A673 (cell line): ENCODE results near the gene CCDC32. TPM values are rescaled to one million over a fixed set of nuclear protein-coding genes. Genes with fewer than 3 reads are reported as not detected.

Experiments
- BruUV-seq: library from RNA; stranded (reverse); fragments of 400-500 nt; replicated peaks from 2 replicates; lab custom pipeline; 2021; lab: Mats Ljungman, UMichigan
- CTCF ChIA-PET: fragments of 300-600 bp; sonication (Branson Sonifier 250); formaldehyde crosslinking; loops from one replicate; lab custom pipeline; 2022; ENCODE audit warnings: antibody characterized with exemption; lab: Charles Lee
- POLR2A ChIA-PET: fragments of 300-600 bp; sonication (Branson Sonifier 250); formaldehyde crosslinking; loops from one replicate; lab custom pipeline; 2022; ENCODE audit warnings: antibody characterized with exemption; ENCODE audit not compliant: low non-redundant PET; lab: Charles Lee
- DNase-seq: peaks from one replicate; pipeline ENCODE4 v3.0.0-alpha.2; 2015; ENCODE audit warnings: low spot score
- H3K27ac ChIP-seq: fragments of 200-600 bp; sonication (generic); 2 replicates; pipeline ENCODE4 v1.5.1; 2016; ENCODE audit warnings: mixed run types, low read depth, mild to moderate bottlenecking, mixed read lengths, antibody characterized with exemption, low read length; ENCODE audit not compliant: poor library complexity, severe bottlenecking
- H3K27me3 ChIP-seq: fragments of 200-600 bp; sonication (generic); replicated peaks from 2 replicates; pipeline ENCODE4 v1.6.1; 2017; ENCODE audit warnings: mixed run types, low read depth, mild to moderate bottlenecking, mixed read lengths, antibody characterized with exemption, low read length; ENCODE audit not compliant: insufficient read depth, poor library complexity
- H3K36me3 ChIP-seq: fragments of 200-600 bp; sonication (generic); 2 replicates; pipeline ENCODE4 v1.6.1; 2016; ENCODE audit warnings: mixed run types, mild to moderate bottlenecking, mixed read lengths, antibody characterized with exemption, low read length; ENCODE audit not compliant: insufficient read depth, poor library complexity, severe bottlenecking
- H3K4me1 ChIP-seq: fragments of 200-600 bp; sonication (generic); 2 replicates; pipeline ENCODE4 v1.6.1; 2017; ENCODE audit warnings: mixed run types, mild to moderate bottlenecking, mixed read lengths, antibody characterized with exemption, low read length; ENCODE audit not compliant: insufficient read depth, poor library complexity, severe bottlenecking
- H3K4me3 ChIP-seq: fragments of 200-600 bp; sonication (generic); 2 replicates; pipeline ENCODE4 v1.5.1; 2016; ENCODE audit warnings: low read depth, mixed run types, mild to moderate bottlenecking, mixed read lengths, low read length; ENCODE audit not compliant: poor library complexity, severe bottlenecking
- H3K9me3 ChIP-seq: fragments of 200-600 bp; sonication (generic); 2 replicates; pipeline ENCODE4 v1.6.1; 2016; ENCODE audit warnings: mixed run types, low read depth, mild to moderate bottlenecking, mixed read lengths, antibody characterized with exemption, low read length; ENCODE audit not compliant: poor library complexity, severe bottlenecking
- EZH2 ChIP-seq: fragments of 200-600 bp; sonication (generic); IDR thresholded peaks from 2 replicates; pipeline ENCODE4 v1.6.1; 2017; ENCODE audit warnings: borderline replicate concordance, low read depth, mild to moderate bottlenecking, mixed read lengths, antibody characterized with exemption, low read length; ENCODE audit not compliant: poor library complexity, severe bottlenecking
- intact Hi-C: fragments of 100-400 bp; cut with micrococcal nuclease; formaldehyde crosslinking; loops from one replicate; pipeline ENCODE4 v1.10.0; 2022; ENCODE audit not compliant: unreplicated experiment
- total RNA-seq: library from RNA; stranded (reverse); gene quantifications from 2 replicates; pipeline ENCODE4 v1.2.3, GENCODE V29; 2021
- TF ChIP-seq, protein P1 (sequence below): fragments of 300-800, 200-600 bp; sonication (generic); conservative IDR thresholded peaks from 2 replicates; pipeline ENCODE4 v1.5.1; 2017; ENCODE audit warnings: low read depth, mild to moderate bottlenecking, antibody characterized with exemption, low read length, moderate library complexity, mixed read lengths

The CCDC32 gene
- total RNA-seq, 1 experiment from 2014 or later = 10.4 TPM

DNA sequence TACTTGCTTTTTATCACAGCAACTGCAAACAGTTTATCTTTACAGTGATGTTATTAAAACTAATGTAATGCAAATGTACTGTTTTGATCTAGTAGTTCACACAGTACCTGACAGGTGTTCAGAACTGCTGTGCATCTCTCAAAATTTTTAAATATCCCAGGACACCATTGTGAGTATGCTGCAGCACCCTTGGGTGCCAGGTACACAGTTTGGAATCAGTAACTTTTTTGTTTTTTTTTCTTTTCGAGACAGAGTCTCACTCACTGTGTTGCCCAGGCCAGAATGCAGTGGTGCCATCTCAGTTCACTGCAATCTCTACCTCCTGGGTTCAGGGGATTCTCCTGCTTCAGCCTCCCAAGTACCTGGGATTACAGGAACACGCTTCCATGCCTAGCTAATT lies 32.2 kb upstream of the CCDC32 start:
- Histone ChIP-seq H3K4me3 (no peak overlapping the region), H3K9me3 (no peaks in the 10 kb centered on the region), H3K27me3 (no peaks in the 10 kb centered on the region), H3K27ac (no peak overlapping the region), H3K4me1 (peaks cover 3% of the 10 kb centered on the region), H3K36me3 (no peaks in the 10 kb centered on the region)
- intact Hi-C loops = no loop called here
- no TSS peak for BruUV-seq
- TF ChIP-seq, protein P1, sequence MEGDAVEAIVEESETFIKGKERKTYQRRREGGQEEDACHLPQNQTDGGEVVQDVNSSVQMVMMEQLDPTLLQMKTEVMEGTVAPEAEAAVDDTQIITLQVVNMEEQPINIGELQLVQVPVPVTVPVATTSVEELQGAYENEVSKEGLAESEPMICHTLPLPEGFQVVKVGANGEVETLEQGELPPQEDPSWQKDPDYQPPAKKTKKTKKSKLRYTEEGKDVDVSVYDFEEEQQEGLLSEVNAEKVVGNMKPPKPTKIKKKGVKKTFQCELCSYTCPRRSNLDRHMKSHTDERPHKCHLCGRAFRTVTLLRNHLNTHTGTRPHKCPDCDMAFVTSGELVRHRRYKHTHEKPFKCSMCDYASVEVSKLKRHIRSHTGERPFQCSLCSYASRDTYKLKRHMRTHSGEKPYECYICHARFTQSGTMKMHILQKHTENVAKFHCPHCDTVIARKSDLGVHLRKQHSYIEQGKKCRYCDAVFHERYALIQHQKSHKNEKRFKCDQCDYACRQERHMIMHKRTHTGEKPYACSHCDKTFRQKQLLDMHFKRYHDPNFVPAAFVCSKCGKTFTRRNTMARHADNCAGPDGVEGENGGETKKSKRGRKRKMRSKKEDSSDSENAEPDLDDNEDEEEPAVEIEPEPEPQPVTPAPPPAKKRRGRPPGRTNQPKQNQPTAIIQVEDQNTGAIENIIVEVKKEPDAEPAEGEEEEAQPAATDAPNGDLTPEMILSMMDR = no peak
- no peak for TF ChIP-seq EZH2
- DNase-seq = no peak
- ChIA-PET POLR2A (no interaction called here), CTCF (no interaction called here)

DNA sequence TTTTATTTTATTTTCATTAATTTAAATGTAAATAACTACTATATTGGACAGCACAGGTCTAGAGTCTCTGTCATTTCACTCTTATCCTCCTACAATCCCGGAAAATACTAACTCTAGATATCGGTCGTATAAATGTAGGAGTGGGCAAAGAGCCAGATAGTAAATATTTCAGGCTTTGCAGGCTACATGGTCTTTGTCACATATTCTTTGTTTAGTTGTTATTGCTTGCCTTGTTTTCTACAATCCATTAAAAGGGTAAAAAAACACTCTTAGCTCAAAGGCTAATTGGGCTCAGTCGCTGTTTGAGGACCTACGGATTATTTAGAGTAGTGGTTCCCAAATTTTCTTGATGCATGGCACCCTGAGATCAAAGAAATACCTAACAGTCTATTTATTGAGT lies 30.9 kb upstream of the CCDC32 start:
- H3K9me3 ChIP-seq = no peaks in the 10 kb centered on the region
- no TSS peak for BruUV-seq
- peaks cover 1% of the 10 kb centered on the region for H3K4me1 ChIP-seq
- peak; percentile 23 for DNase-seq
- intact Hi-C loops = no loop called here
- CTCF ChIA-PET = no interaction called here
- no peak for TF ChIP-seq EZH2
- TF ChIP-seq, protein P1 = no peak
- peak overlapping the region; percentile 68 for H3K4me3 ChIP-seq
- H3K27ac ChIP-seq = no peak overlapping the region
- POLR2A ChIA-PET = interaction anchor here (0.6 kb wide), 1 partner anchor 98 kb away, joined by 13 read pairs; no protein-coding TSS in a partner anchor
- no peaks in the 10 kb centered on the region for H3K27me3 ChIP-seq
- no peaks in the 10 kb centered on the region for H3K36me3 ChIP-seq

DNA sequence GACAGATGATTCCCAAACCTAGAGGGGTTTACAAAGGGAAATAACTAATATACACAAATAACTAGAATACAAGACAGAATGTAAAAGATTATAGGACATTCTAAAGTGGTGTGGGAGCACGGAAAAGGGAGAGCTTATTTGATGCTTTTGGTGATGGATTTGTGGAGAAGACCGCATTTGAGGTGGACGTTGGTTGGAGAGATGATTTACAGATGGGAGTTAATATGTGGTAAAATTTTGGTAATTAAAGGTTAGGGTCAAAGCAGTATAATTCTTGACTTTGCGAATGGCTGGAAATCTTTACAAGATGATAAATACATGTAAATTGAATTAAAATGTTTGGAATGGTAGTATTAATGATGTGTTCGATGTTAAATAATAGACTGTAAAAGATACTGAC lies 30.4 kb upstream of the CCDC32 start:
- H3K9me3 ChIP-seq = no peaks in the 10 kb centered on the region
- intact Hi-C loops = no loop called here
- no peaks in the 10 kb centered on the region for H3K36me3 ChIP-seq
- no peaks in the 10 kb centered on the region for H3K27me3 ChIP-seq
- no peak for DNase-seq
- H3K4me3 ChIP-seq = peak overlapping the region; percentile 68
- H3K27ac ChIP-seq = no peak overlapping the region
- no peaks in the 10 kb centered on the region for H3K4me1 ChIP-seq
- BruUV-seq = no TSS peak
- POLR2A ChIA-PET = interaction anchor here (0.6 kb wide), 2 partner anchors 98 to 592 kb away, joined by 3 to 13 read pairs; no protein-coding TSS in a partner anchor
- CTCF ChIA-PET = no interaction called here
- TF ChIP-seq EZH2 = no peak
- TF ChIP-seq, protein P1 = no peak
